Fibroblast of skin of right quadriceps (primary cell): ENCODE data around the gene METRNL.
A peak's percentile ranks its signal among the peaks of the same experiment; 100 is the strongest.
"Not testable (repeated sequence)": the region's sequence is repeated elsewhere in the genome, so short reads cannot be mapped to it uniquely, and the experiment has no call there.

Source experiments
- DNase-seq: peaks from one replicate; pipeline ENCODE4 v3.0.0-alpha.2; 2013

Gene METRNL

GRCh38 chr17:83109793-83110645 is 30.6 kb downstream of the METRNL start:
- DNase-seq: peak; percentile 96

- DNase-seq: peak; percentile 23
Observed at GRCh38 chr17:83110735-83111134, 31.3 kb downstream of the METRNL start.

- DNase-seq: no peak
Observed at GRCh38 chr17:83111516-83112282, 32.3 kb downstream of the METRNL start.

- no peak for DNase-seq
Observed at GRCh38 chr17:83113381-83113780, 34.0 kb downstream of the METRNL start.

- DNase-seq: no peak
Observed at GRCh38 chr17:83113792-83114191, 34.4 kb downstream of the METRNL start.

GRCh38 chr17:83114706-83115105 is 35.3 kb downstream of the METRNL start:
- DNase-seq: no peak

- no peak for DNase-seq
Observed at GRCh38 chr17:83115202-83115651, 35.8 kb downstream of the METRNL start.

- no peak for DNase-seq
Observed at GRCh38 chr17:83115832-83116231, 36.4 kb downstream of the METRNL start.

GRCh38 chr17:83116311-83116771 is 36.9 kb downstream of the METRNL start:
- DNase-seq: no peak

GRCh38 chr17:83116783-83117555 is 37.6 kb downstream of the METRNL start:
- DNase-seq: no peak

- no peak for DNase-seq
Observed at GRCh38 chr17:83117583-83117982, 38.2 kb downstream of the METRNL start.

GRCh38 chr17:83118071-83118841 is 38.8 kb downstream of the METRNL start:
- DNase-seq: no peak

- DNase-seq: no peak
Observed at GRCh38 chr17:83119987-83120864, 40.8 kb downstream of the METRNL start.

- not testable (repeated sequence) for DNase-seq
Observed at GRCh38 chr17:83121473-83121872, 42.1 kb downstream of the METRNL start.

GRCh38 chr17:83121921-83122820 is 42.8 kb downstream of the METRNL start:
- DNase-seq: no peak

- no peak for DNase-seq
Observed at GRCh38 chr17:83122834-83123233, 43.4 kb downstream of the METRNL start.

GRCh38 chr17:83123896-83124801 is 44.7 kb downstream of the METRNL start:
- DNase-seq: no peak

GRCh38 chr17:83124871-83125514 is 45.6 kb downstream of the METRNL start:
- DNase-seq: no peak
